NOMO-1 treated with DMSO at 0.1 percent for 48 hours (cell line): Measurements from ENCODE around the gene PAPPA2.

Source experiments
- DNase-seq: peaks from one replicate; lab custom pipeline; 2025; ENCODE audit not compliant: unreplicated experiment; lab: John Stamatoyannopoulos, UW

The PAPPA2 gene

DNA sequence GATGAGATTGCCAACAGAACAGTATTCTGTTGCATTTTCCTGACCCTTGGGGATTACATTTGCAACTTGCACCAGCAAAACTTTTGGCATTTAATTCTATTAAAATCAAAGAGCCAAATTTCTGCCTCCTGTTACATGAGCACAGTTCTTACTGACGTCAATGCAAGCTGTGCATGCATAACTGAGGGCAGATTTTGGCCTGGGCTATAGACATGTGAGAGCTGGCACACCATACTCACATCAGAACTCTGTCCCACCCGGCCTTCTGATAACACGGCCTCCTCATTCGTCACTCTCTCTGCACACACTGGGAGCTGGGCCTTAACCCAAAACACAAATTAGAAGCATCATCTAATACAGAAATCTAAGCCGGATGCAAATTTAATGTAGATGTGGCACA is 31.5 kb downstream of the PAPPA2 start:
- no peak for DNase-seq

GRCh38 chr1:176499671-176500070 is 36.7 kb downstream of the PAPPA2 start:
- no peak for DNase-seq

DNA sequence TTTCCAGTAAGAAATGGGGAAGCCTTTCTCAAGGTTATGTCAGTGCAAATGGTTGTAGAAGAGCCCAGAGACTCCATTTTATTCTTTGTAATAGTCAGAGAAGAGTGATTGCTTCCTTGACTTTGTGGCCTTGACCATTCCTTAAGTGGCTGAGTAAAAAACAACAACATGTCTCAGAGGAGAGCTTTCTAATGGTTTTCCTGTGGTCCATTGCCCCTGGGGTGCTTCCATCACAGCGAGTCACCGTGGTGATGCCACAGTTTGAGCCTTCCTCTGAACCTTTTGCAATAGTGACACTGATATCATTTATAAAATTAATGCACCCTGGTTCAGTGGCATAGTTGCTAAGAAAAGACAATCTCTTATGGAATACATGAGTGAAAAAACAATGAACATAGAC is 38.6 kb downstream of the PAPPA2 start:
- DNase-seq = no peak

- no peak for DNase-seq
These were observed 42.0 kb downstream of the PAPPA2 start for GRCh38 chr1:176504848-176505553.

DNA sequence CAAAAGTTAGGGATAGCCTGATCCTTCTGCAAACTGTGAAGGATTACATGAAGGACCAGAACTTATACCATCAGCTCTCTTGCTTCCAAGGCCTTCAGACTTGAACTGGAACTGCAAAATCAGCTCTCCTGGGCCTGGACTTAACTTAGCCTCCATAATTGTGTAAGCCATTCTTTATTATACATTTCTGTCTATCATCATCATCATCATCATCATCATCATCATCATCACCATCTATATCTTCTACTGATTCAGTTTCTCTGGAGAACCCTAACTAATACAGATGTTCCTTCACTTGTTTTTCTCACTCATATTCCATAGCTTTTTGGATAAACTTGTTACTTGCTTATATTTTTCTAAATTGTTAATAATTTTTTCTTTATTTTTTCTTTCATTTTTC is 50.0 kb downstream of the PAPPA2 start:
- DNase-seq = no peak

DNA sequence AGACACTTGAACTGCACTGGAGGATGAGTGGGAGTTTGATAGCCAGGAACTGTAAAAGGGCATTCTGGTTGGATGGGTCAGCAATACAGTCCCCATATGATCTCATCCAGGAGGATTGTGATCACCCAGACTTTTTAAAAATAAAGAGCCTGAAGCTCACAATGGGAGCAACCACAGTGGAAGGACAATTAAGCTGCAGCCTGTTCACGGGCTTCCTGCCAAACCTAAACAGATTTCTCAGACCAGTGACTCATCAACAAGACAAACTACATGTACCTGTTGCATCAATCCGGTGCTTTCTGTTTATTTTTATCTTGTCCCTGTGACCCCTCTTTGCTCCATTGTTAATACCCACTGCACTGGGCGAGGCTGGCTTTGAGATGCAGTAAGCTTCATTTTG is 52.3 kb downstream of the PAPPA2 start:
- DNase-seq = no peak

DNA sequence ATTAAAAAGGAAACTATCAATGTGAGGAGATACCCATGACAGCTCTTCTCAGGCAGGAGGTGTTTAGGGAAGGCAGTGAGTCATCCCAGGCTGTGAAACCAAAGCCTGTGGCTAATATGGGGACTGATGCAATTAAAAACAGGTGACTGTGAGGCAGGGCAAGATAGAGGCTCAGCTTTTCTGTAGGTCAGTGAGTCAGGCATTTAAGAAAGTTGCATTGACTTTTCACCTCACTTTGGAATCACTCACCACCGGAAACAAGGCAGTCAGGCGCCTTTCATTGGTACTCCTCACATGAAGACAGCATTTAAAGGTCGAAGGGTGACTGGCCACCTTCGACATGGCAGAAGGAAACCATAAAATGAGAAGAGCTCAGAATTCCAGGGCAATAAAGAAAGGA is 54.5 kb downstream of the PAPPA2 start:
- peak; percentile 1 for DNase-seq

DNA sequence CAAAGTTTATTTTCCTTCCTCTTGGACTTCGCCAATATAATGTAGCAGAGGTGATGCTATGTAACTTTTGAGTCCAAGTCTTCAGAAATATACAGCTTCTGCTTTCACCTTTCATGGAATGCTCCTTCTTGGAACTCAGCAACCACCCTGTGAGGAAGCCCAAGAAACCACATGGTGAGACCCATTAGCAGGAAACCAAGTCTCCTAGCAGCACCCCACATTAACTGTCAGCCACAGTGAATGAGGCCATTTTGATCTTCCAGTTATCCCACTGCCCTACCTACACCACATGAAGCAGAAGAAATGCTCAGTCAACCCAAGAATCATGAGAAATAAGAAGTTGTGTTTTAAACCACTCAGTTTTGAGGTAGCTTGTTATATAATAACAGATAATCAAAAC is 58.2 kb downstream of the PAPPA2 start:
- no peak for DNase-seq

DNA sequence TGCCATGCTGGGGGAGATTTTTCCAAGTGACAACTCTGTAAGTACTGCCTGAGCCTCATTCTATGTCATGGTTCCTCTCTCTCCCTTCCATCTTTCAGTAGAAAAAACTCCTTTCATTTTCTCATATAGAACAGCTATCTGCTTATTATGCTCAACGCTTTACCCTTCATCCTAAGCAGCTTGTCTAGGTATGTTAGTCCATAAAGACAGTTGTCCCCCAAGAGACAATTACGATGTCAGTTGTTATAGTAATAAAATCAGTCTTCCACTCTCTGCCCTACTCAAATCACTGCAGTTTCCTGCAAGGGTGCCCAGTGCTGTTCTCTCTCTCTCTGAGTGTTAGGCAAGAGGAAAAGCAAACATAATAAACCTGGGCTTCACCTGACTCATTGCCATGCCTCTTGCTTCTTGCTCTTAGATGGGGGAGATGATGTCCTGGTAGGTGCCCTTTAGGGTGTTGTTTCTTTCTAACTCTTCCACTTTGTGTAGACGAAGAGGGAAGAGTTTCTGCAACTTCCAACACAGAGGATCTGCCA is 59.4 kb downstream of the PAPPA2 start:
- no peak for DNase-seq

DNA sequence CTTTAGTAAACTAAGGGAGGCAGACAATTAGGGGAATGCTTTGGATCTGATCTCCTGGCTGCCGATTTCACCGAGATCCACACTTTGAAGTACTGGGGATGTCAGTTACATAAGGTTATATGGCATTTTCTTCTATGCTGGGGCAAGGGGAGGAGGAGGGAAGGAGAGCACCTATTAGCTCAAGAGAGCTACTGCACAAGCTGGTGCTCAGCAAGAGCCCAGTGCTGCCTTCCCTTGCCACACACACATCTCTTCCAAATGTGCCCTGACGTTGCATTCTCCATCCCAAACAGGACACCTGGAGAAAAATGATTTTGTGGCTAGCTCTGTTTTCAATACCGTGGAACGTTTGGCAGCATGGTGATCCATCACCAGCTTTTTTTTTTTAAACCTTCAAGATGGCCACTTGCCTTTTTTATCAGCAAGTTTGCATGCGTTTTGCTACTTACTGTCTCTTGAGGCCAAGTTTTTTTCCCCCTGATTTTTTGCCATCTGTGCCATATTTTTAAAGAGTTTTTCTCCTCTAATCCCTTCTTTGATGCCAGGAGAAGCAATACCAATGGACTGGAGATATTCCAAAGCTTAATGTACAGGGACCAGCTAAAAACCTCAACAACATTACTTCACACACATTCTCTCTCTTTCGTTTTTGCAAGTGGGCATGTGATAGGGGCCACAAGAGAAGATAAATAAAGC is 66.6 kb downstream of the PAPPA2 start:
- no peak for DNase-seq

DNA sequence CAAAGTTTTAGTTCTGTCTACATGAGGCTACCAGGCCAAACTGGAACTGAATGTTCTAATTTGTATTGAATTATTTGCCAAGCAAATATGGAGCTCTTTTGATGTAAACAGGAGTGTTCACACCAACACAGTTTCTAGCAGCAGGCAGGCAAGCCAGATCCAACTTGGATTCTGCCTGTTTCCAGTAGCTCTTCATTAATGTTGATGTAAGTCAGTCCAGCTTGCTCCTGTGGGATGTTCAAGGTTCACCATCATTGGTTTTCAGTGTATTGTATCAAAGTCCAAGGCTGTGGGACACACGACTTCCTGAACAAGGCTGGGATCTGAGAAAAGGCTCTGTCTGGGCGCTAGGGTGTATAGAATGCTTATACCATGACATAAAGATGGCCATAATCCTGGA is 68.1 kb downstream of the PAPPA2 start:
- DNase-seq = no peak

GRCh38 chr1:176531921-176532897 is 69.2 kb downstream of the PAPPA2 start:
- DNase-seq = no peak

GRCh38 chr1:176533020-176533419 is 70.0 kb downstream of the PAPPA2 start:
- DNase-seq = no peak

DNA sequence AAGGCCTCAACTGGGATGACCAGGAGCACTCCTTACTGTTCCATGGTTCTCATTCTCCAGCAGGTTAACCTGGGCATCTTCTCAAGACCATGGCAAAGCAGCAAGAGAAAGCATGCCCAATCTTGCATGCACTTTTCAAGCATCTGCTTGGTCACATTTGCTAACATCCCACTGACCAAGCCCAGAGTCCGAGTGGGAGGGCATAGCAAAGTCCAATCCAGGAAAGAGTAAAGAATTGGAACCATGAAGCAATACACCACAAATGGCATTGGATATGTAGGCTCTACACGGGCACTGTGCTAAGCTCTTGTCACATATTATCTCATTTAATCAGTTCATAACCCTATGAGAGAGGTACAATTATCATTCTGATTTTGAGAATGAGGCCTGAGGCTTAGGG is 73.6 kb downstream of the PAPPA2 start:
- DNase-seq = no peak

DNA sequence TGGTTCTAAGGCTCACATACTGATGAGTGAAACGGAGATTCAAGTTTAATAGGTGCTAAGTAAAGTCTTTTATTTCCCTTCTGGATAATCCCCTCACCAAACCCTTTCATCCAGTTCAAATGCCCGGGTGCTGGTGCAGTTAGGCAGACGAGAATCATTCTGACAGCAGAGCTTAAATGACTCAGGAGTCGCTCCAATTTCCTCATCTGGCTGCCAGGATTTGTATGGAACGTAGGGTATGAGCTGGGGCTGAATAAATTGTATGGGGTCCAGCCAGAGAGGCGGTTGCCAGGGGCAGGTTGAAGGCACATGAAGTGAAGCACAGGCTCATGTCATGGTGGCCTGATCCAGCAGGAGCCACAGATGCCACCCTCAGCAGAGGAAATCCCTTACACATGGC is 76.0 kb downstream of the PAPPA2 start:
- DNase-seq = no peak

DNA sequence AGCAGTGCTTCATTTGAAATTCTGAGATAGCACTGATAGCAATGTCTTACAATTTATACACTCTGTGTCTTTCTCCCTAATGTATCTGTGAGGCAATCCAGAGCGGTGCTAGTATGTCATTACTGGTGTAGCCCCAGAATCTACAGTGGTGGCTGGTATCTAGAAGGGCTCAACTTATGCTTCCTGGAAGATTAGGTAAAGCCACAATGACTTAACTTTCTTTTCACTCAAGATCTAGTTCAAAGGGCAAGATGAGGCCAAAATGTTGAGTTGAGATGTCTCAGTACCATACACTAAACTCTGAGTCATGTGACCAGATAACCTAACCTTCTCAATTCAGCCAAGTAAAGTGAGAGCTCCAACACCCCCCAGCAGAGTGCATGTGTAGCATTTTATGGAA is 77.5 kb downstream of the PAPPA2 start:
- DNase-seq = no peak

- peak; percentile 53 for DNase-seq
These were observed 78.7 kb downstream of the PAPPA2 start for GRCh38 chr1:176541663-176542062.

DNA sequence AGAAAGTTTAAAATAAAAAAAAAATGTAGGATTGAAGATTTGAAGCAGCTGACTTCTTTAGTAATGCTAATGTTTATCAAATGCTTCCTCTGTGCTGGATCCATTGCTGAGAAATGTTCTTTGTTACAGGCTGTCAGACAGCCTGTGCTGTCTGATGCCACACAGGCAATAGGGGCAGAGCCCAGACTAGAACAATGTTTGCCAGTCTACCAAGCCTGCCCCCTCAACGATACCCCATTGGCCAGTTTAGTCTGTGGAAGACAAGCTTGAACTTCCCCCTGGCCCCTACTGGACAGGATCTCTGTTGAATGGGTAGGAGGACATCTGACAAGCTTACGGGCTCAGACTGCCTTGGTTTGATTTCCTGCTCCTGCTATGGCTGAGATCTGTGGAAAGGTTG is 79.4 kb downstream of the PAPPA2 start:
- DNase-seq = no peak

DNA sequence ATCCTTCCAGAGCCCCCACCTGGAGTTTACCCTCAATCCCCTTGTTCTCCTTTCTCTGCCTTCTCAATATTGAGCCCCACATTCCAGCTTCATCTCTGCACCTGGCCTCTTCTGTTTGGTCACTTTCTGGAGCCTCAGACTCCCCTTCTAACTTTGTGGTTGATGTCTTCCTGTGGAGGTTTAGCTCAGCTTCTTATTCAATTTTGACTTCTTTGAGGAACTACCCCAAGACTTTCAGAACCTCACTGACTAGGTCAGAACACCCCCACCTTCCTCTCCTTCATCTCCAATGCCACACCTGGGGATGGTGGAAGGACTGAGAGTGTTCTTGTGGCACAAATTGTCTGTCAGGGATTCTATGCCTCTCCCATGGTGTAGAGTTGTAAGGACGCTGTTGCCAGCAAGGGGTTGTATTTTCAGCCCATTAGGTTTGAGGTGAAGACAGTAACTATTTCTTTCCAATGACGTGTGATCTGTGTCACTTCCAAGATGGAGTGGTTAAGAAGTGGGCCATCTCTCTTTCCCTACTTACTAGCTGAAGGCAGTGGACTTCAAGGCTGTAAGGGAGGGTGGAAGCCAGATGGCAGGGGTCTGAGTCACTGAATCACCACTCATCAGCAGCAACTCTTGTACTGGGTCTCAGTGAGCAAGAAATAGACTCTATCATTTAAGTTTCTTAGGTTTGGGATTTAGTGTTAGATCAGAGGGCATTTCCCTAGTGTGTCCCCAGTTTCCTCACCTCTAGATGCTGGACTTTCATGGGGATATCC is 80.6 kb downstream of the PAPPA2 start:
- DNase-seq = no peak

GRCh38 chr1:176545034-176545639 is 82.2 kb downstream of the PAPPA2 start:
- no peak for DNase-seq
